Vagina (tissue), 2 donors: ENCODE measurements around the gene NUDT3. TPM values are rescaled to one million over a fixed set of nuclear protein-coding genes. Genes with fewer than 3 reads are reported as not detected.
A peak's percentile ranks its signal among the peaks of the same experiment; 100 is the strongest.

Source experiments
- DNase-seq, 2 donors: peaks; one replicate each; pipeline ENCODE4 v3.0.0-alpha.2; 2017; ENCODE audit errors: extremely low spot score in 2 of 2
- H3K27ac ChIP-seq: fragments of 200-600 bp; sonication (generic); one replicate; pipeline ENCODE4 v1.5.1; 2019
- H3K27me3 ChIP-seq: fragments of 200-600 bp; sonication (generic); one replicate; pipeline ENCODE4 v1.5.1; 2019
- H3K36me3 ChIP-seq, 2 donors: fragments of 200-600 bp; sonication (generic); one replicate each; pipeline ENCODE4 v1.5.1; 2017 to 2019
- H3K4me1 ChIP-seq: fragments of 200-600 bp; sonication (generic); one replicate; pipeline ENCODE4 v1.5.1; 2019
- H3K4me3 ChIP-seq, 2 donors: fragments of 200-600 bp; sonication (generic); 1 replicate in 1 of 2; 2 replicates in 1 of 2; pipeline ENCODE4 v1.5.1; 2016 to 2019
- H3K9me3 ChIP-seq: fragments of 200-600 bp; sonication (generic); one replicate; pipeline ENCODE4 v1.5.1; 2019
- POLR2A ChIP-seq, 2 donors: fragments of 450-650 bp; IDR thresholded peaks; one replicate each; pipeline ENCODE4 v1.6.1; 2017; ENCODE audit warnings: antibody characterized with exemption in 2 of 2, mild to moderate bottlenecking in 2 of 2, moderate library complexity in 2 of 2
- POLR2AphosphoS5 ChIP-seq, 2 donors: sonication (generic); formaldehyde crosslinking; IDR thresholded peaks; one replicate each; pipeline ENCODE4 v1.9.0; 2017; ENCODE audit warnings: antibody characterized with exemption in 2 of 2, mild to moderate bottlenecking in 2 of 2, low read depth in 1 of 2; ENCODE audit not compliant: insufficient read depth in 1 of 2
- intact Hi-C: fragments of 100-400 bp; cut with DNase I; formaldehyde crosslinking; loops from one replicate; pipeline ENCODE4 v1.15.1; 2023
- total RNA-seq: library from RNA; depleted of rRNA; stranded (reverse); fragments of >200 nt; gene quantifications from one replicate; pipeline ENCODE4 v1.2.3, GENCODE V29; 2016
- TF ChIP-seq, protein P1 (sequence below), 3 experiments: fragments of 450-650 bp in 2 of 3; fragments of 200-600 bp in 1 of 3; sonication (generic) in 1 of 3; IDR thresholded peaks; one replicate each; pipeline ENCODE4 v1.5.1; 2017 to 2019; ENCODE audit warnings: antibody characterized with exemption in 3 of 3, mild to moderate bottlenecking in 2 of 3, moderate library complexity in 2 of 3

Gene NUDT3
- total RNA-seq, 1 donor from 2014 or later = 27.0 TPM

DNA sequence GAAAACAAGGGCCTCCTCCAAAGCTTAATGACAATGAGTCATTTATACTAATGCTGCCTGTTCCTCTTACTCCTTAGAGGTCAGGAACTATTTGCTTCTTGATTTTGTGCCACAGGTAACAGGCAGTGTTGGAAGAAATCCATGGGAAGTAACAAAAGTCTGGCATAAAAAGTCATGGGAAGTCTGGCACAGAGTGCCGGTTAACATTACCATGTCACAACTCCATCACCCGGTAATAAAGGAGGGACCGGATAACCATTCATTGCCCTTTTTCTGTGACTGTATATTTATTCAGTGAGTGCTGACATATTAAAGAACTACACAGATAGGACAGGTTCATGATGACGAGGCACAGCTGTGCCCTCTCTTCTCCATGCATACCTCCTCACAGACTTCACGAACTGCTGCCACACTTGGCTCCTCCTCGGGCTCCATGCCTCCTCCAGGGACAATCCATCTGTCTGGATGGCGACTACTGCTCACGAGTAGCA, 50.9 kb downstream of the NUDT3 start:
- DNase-seq = no peak
- Histone ChIP-seq H3K9me3 (no peaks in the 10 kb centered on the region), H3K27ac (peak overlapping the region; percentile 8), H3K4me1 (peaks cover 54% of the 10 kb centered on the region), H3K27me3 (no peaks in the 10 kb centered on the region), H3K36me3 (no peaks in the 10 kb centered on the region), H3K4me3 (no peak overlapping the region)
- intact Hi-C loops = no loop called here
- TF ChIP-seq POLR2A (IDR thresholded peaks at IDR 0.05) = no peak
- TF ChIP-seq POLR2AphosphoS5 (IDR thresholded peaks at IDR 0.05; ENCODE audit: insufficient read depth in 1 of 2, low read depth in 1 of 2) = peak in 1 of 2 donors; percentile 97
- TF ChIP-seq, protein P1, sequence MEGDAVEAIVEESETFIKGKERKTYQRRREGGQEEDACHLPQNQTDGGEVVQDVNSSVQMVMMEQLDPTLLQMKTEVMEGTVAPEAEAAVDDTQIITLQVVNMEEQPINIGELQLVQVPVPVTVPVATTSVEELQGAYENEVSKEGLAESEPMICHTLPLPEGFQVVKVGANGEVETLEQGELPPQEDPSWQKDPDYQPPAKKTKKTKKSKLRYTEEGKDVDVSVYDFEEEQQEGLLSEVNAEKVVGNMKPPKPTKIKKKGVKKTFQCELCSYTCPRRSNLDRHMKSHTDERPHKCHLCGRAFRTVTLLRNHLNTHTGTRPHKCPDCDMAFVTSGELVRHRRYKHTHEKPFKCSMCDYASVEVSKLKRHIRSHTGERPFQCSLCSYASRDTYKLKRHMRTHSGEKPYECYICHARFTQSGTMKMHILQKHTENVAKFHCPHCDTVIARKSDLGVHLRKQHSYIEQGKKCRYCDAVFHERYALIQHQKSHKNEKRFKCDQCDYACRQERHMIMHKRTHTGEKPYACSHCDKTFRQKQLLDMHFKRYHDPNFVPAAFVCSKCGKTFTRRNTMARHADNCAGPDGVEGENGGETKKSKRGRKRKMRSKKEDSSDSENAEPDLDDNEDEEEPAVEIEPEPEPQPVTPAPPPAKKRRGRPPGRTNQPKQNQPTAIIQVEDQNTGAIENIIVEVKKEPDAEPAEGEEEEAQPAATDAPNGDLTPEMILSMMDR (IDR thresholded peaks at IDR 0.05) = no peak

DNA sequence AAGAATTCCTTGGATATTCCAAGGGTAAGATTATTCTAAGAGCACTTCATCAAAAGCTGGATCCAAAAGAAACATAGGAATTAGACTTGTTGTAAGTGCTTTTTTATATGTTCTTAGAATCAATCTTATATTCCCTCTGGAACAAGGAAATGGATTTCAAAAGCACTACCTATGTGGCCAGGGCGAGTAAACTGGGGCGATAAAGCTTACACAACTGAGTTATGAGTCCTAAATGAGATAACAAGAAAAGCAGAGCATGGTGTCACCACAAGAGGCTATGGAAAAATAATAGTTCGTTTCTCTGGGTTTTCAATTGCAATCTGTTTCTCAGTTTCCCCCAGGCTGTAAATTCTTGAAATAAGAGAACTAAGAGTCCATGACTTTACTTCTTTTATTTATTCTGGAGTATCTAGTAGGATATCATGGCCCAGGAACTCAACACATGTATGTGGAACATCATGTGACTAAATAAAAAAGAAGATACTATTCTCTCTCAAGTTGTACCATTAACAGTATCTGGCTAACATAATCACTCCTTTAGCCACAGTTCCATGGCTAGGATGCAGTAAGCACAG, 51.5 kb downstream of the NUDT3 start:
- intact Hi-C loops = no loop called here
- no peak for TF ChIP-seq POLR2A (IDR thresholded peaks at IDR 0.05)
- TF ChIP-seq, protein P1 (IDR thresholded peaks at IDR 0.05) = no peak
- no peak for TF ChIP-seq POLR2AphosphoS5 (IDR thresholded peaks at IDR 0.05; ENCODE audit: insufficient read depth in 1 of 2, low read depth in 1 of 2)
- Histone ChIP-seq H3K27me3 (no peaks in the 10 kb centered on the region), H3K4me3 (no peak overlapping the region), H3K36me3 (no peaks in the 10 kb centered on the region), H3K9me3 (no peaks in the 10 kb centered on the region), H3K27ac (peak overlapping the region; percentile 8), H3K4me1 (peaks cover 54% of the 10 kb centered on the region)
- DNase-seq = no peak

DNA sequence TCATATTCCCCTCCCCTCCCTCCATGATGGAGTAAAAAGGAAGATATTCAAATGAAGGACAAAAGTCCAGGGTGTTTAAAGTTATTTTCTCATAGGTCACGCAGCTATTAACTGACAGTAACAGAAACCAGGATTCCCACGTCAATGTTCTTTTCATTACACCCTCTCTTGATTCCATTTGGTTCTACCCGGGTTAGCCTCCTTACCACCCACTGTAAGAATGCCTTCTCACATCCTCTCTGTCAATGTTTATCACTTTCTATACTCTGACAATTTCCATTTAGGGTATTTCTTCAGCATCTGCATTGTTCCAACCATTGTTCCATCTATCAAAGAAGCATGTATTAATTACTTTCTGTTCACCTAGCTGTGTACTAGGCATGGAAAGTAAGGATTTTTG, 52.1 kb downstream of the NUDT3 start:
- DNase-seq = no peak
- H3K9me3 ChIP-seq = no peaks in the 10 kb centered on the region
- peaks cover 54% of the 10 kb centered on the region for H3K4me1 ChIP-seq
- H3K27me3 ChIP-seq = no peaks in the 10 kb centered on the region
- no peaks in the 10 kb centered on the region for H3K36me3 ChIP-seq
- intact Hi-C loops = no loop called here
- H3K27ac ChIP-seq = peak overlapping the region; percentile 8
- no peak overlapping the region for H3K4me3 ChIP-seq
- TF ChIP-seq, protein P1 (IDR thresholded peaks at IDR 0.05) = no peak
- no peak for TF ChIP-seq POLR2A (IDR thresholded peaks at IDR 0.05)
- TF ChIP-seq POLR2AphosphoS5 (IDR thresholded peaks at IDR 0.05; ENCODE audit: insufficient read depth in 1 of 2, low read depth in 1 of 2) = no peak

DNA sequence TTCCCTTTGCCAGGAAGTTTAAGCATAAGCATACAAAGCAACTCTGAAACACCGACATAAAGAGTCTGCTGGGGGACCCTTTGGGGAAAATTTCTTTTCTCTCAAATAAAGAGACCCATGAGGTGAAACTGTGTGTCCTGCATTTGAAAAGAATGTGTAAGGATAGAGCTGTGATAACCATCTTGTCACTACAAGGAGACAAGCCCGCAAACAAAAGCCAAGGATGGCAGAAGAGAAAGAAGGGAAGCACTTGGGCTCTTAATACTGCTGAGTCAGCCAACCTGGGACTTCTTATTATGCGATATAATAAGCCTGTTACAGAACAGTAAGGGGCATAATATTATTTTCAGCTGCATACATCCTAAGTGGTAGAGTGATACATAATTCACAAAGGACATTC, 52.5 kb downstream of the NUDT3 start:
- Histone ChIP-seq H3K4me1 (peaks cover 54% of the 10 kb centered on the region), H3K27me3 (no peaks in the 10 kb centered on the region), H3K27ac (no peak overlapping the region), H3K36me3 (no peaks in the 10 kb centered on the region), H3K9me3 (no peaks in the 10 kb centered on the region), H3K4me3 (no peak overlapping the region)
- TF ChIP-seq POLR2A (IDR thresholded peaks at IDR 0.05) (no peak), POLR2AphosphoS5 (IDR thresholded peaks at IDR 0.05; ENCODE audit: insufficient read depth in 1 of 2, low read depth in 1 of 2) (no peak)
- TF ChIP-seq, protein P1 (IDR thresholded peaks at IDR 0.05) = no peak
- intact Hi-C loops = no loop called here
- DNase-seq = no peak

DNA sequence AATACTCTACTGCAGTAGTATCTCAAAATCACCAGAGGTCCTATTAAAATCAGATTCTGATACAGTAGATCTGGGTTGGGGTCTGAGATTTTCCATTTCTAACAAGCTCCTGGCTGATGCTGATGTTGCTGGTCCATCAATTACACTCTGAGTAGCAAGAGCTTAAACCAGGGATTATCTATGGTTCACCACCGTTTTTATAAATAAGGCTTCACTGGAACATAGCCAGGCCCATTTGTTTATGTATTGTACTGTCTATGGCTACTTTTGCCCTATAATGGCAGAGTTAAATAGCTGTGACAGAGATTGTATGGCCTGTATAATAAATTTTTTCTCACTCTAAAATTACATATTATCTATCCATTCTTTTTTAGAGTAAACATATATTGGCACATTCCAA, 53.0 kb downstream of the NUDT3 start:
- Histone ChIP-seq H3K36me3 (no peaks in the 10 kb centered on the region), H3K4me3 (no peak overlapping the region), H3K27me3 (no peaks in the 10 kb centered on the region), H3K27ac (no peak overlapping the region), H3K9me3 (no peaks in the 10 kb centered on the region), H3K4me1 (peaks cover 54% of the 10 kb centered on the region)
- intact Hi-C loops = no loop called here
- no peak for DNase-seq
- TF ChIP-seq POLR2AphosphoS5 (IDR thresholded peaks at IDR 0.05; ENCODE audit: insufficient read depth in 1 of 2, low read depth in 1 of 2) (no peak), POLR2A (IDR thresholded peaks at IDR 0.05) (no peak)
- TF ChIP-seq, protein P1 (IDR thresholded peaks at IDR 0.05) = no peak
